Measurements from ENCODE around the gene CYP27C1. TPM values are rescaled to one million over a fixed set of nuclear protein-coding genes. Genes with fewer than 3 reads are reported as not detected.

CYP27C1 gene
- total and polyA plus RNA-seq, 2 donors = 0.70 to 7.8 TPM

GRCh38 chr2:127138281-127138680 lies 81.8 kb downstream of the CYP27C1 start:
- H3K36me3 ChIP-seq (ENCODE audit: insufficient read depth) = no peaks in the 10 kb centered on the region
- DNase-seq (ENCODE audit: extremely low spot score) = no peak
- H3K4me3 ChIP-seq (ENCODE audit: low read depth, low read length) = no peak overlapping the region
- no peaks in the 10 kb centered on the region for H3K4me1 ChIP-seq (ENCODE audit: insufficient read depth)
- 88% methylated on average over 12 of the region's 12 CpGs for WGBS
- no peak overlapping the region for H3K27ac ChIP-seq (ENCODE audit: low read depth)

GRCh38 chr2:127137741-127138140 lies 82.4 kb downstream of the CYP27C1 start:
- WGBS = 93% methylated on average over 15 of the region's 15 CpGs
- Histone ChIP-seq H3K36me3 (ENCODE audit: insufficient read depth) (no peaks in the 10 kb centered on the region), H3K4me1 (ENCODE audit: insufficient read depth) (no peaks in the 10 kb centered on the region), H3K4me3 (ENCODE audit: low read depth, low read length) (no peak overlapping the region), H3K27ac (ENCODE audit: low read depth) (no peak overlapping the region)
- DNase-seq (ENCODE audit: extremely low spot score) = no peak

DNA sequence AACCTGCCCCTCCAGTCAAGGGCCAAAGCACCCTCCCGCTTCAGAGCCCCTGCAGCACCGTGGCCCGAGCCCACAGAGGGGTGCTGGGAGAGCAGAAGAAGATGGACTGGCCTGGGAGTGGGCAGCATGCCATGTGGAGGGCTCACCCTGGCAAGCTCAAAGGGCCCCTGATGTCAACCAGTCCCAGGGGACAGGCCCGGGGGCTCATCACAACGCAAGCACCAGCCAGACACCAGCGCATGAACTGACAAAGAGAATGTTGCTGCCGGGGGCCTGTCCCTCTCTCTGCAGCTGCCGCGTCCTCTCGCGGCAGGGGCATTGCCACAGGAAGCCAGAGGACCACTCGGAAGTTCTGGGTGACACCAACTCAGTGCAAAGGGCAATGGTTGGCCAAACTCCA lies 82.9 kb downstream of the CYP27C1 start:
- no peak for DNase-seq (ENCODE audit: extremely low spot score)
- WGBS = 89% methylated on average over 12 of the region's 12 CpGs
- Histone ChIP-seq H3K4me1 (ENCODE audit: insufficient read depth) (no peaks in the 10 kb centered on the region), H3K36me3 (ENCODE audit: insufficient read depth) (no peaks in the 10 kb centered on the region), H3K4me3 (ENCODE audit: low read depth, low read length) (no peak overlapping the region), H3K27ac (ENCODE audit: low read depth) (no peak overlapping the region)

GRCh38 chr2:127134833-127135830 lies 85.0 kb downstream of the CYP27C1 start:
- H3K36me3 ChIP-seq (ENCODE audit: insufficient read depth) = no peaks in the 10 kb centered on the region
- no peak overlapping the region for H3K4me3 ChIP-seq (ENCODE audit: low read depth, low read length)
- 83% methylated on average over 15 of the region's 15 CpGs for WGBS
- DNase-seq (ENCODE audit: extremely low spot score) = no peak
- no peaks in the 10 kb centered on the region for H3K4me1 ChIP-seq (ENCODE audit: insufficient read depth)
- H3K27ac ChIP-seq (ENCODE audit: low read depth) = no peak overlapping the region

DNA sequence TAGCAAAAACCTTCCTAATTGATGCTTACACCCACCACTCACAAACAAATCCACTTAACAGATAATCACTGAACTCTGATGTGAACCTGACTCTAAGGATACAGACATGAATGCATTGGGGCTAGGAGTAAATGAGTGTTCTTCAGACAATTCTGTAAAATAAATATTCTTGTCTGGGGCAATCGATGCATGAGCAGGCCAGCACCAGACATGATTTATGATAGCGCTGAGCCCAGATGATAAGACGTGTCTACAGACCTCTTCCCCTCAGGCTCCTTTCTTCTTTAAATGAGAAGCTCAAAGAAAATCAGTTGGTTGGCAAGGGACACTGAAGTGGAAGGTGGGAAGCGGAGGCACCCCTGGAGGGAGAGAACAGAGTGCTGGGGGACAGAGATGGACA lies 85.9 kb downstream of the CYP27C1 start:
- Histone ChIP-seq H3K4me3 (ENCODE audit: low read depth, low read length) (no peak overlapping the region), H3K36me3 (ENCODE audit: insufficient read depth) (no peaks in the 10 kb centered on the region), H3K4me1 (ENCODE audit: insufficient read depth) (no peaks in the 10 kb centered on the region), H3K27ac (ENCODE audit: low read depth) (no peak overlapping the region)
- WGBS = 78% methylated on average over 4 of the region's 4 CpGs
- no peak for DNase-seq (ENCODE audit: extremely low spot score)

Small RNA genes within 50 kb of the gene (small RNA-seq; reads per million reads assigned to genes)
- gene NIFKP9 = not detected

Other genes with a start within 250 kb of the CYP27C1 start
- gene BIN1, start 113.1 kb downstream of the CYP27C1 start, total RNA-seq = 72.9 TPM
- 149 TPM for gene BIN1, start 113.1 kb downstream of the CYP27C1 start, polyA plus RNA-seq
- 36.0 TPM for gene ERCC3, start 73.8 kb upstream of the CYP27C1 start, total RNA-seq
- 38.2 TPM for gene ERCC3, start 73.8 kb upstream of the CYP27C1 start, polyA plus RNA-seq
- 61.3 TPM for gene MAP3K2, start 167.7 kb upstream of the CYP27C1 start, total RNA-seq
- gene MAP3K2, start 167.7 kb upstream of the CYP27C1 start, polyA plus RNA-seq = 11.3 TPM
- gene PROC, start 198.1 kb upstream of the CYP27C1 start, total RNA-seq = 0.74 TPM
- 0.43 TPM for gene PROC, start 198.1 kb upstream of the CYP27C1 start, polyA plus RNA-seq